HepG2 (cell line): ENCODE data around the gene ADAMTS18.

ENCODE experiments used
- THYN1 ChIP-seq: sonication (generic); formaldehyde crosslinking; IDR thresholded peaks from 2 replicates; pipeline ENCODE4 v1.8.1; 2023; ENCODE audit warnings: low read depth, mild to moderate bottlenecking, moderate library complexity, missing genetic modification reagents, borderline replicate concordance
- ZBTB1 ChIP-seq: sonication (generic); formaldehyde crosslinking; IDR thresholded peaks from 2 replicates; pipeline ENCODE4 v1.4.0; 2020; ENCODE audit warnings: missing genetic modification reagents, borderline replicate concordance
- ZNF460 ChIP-seq: sonication (generic); formaldehyde crosslinking; IDR thresholded peaks from 2 replicates; pipeline ENCODE4 v1.5.1; 2020; ENCODE audit warnings: missing genetic modification reagents, mild to moderate bottlenecking, borderline replicate concordance

DNA sequence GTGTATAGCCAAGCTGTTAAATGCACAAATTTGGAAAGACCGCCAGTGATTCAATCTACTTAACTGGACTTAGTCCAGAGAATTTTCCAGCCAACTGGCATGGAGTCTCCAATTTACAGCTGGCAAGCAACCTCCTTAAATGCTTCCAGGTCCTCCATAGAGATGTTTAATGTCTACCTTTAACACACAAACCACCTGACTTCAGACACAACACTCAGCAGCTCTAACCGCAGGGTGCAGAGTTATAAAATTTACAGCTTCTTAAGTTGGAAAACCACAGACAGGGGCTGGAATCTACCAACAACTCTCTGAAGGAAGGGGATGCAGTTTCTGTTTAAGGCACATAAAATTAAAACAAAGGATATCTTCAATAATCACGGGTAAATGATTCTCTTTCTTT, 128.8 kb downstream of the ADAMTS18 start:
- no peak for TF ChIP-seq ZNF460 (CRISPR knock-in tag)
- no peak for TF ChIP-seq THYN1 (CRISPR knock-in tag)
- no peak for TF ChIP-seq ZBTB1 (CRISPR knock-in tag)
